ENCODE results near the gene KIF16B.

- TF ChIP-seq CTCF (IDR thresholded peaks at IDR 0.05) = no peak
- no peak for TF ChIP-seq POLR2A (IDR thresholded peaks at IDR 0.05)
Measured at GRCh38 chr20:16580620-16581019, 7.4 kb upstream of the KIF16B start.

Measured in lower leg skin (tissue), 3 donors.